ENCODE measurements around the gene SLC8A2. TPM values are rescaled to one million over a fixed set of nuclear protein-coding genes. Genes with fewer than 3 reads are reported as not detected.

The SLC8A2 gene
- polyA plus RNA-seq, 1 donor (not counting 4 experiments of a cell fraction or from before 2014, with no cell fraction given), result 0.17 TPM

- H3K27me3 ChIP-seq (ENCODE audit: control insufficient read depth, extremely low read depth, insufficient read depth, low read length), result peaks cover 6% of the 10 kb centered on the region
- DNase-seq (ENCODE audit: low read depth, low spot score), result no peak
- H3K27ac ChIP-seq (ENCODE audit: control insufficient read depth, insufficient read depth, low read length), result no peak overlapping the region
- no peak for TF ChIP-seq EZH2 (IDR thresholded peaks at IDR 0.05; ENCODE audit: low read length)
- no peak for TF ChIP-seq CTCF (optimal IDR thresholded peaks at IDR 0.05 in 1 of 3, IDR thresholded peaks at IDR 0.05 in 1 of 3, conservative IDR thresholded peaks at IDR 0.05 in 1 of 3; ENCODE audit: extremely low read depth in 1 of 3, insufficient read depth in 2 of 3, low read length in 3 of 3)
- H3K9ac ChIP-seq (ENCODE audit: control insufficient read depth, extremely low read depth, insufficient read depth, low read length), result no peak overlapping the region
- no peaks in the 10 kb centered on the region for H3K79me2 ChIP-seq (ENCODE audit: control insufficient read depth, insufficient read depth, low read length)
- H3K9me3 ChIP-seq (ENCODE audit: control insufficient read depth, low read depth, low read length), result no peaks in the 10 kb centered on the region
- no peak overlapping the region for H2AFZ ChIP-seq (ENCODE audit: control insufficient read depth, low read length)
- H3K4me3 ChIP-seq (ENCODE audit: control insufficient read depth in 2 of 3, extremely low read depth in 1 of 3, insufficient read depth in 2 of 3, low read depth in 1 of 3, low read length in 3 of 3), result no peak overlapping the region
- no peaks in the 10 kb centered on the region for H3K9me1 ChIP-seq (ENCODE audit: control insufficient read depth, extremely low read depth, insufficient read depth, low read length)
- no peaks in the 10 kb centered on the region for H4K20me1 ChIP-seq (ENCODE audit: control insufficient read depth, extremely low read depth, insufficient read depth, low read length)
- H3K36me3 ChIP-seq (ENCODE audit: control insufficient read depth in 2 of 2, extremely low read depth in 1 of 2, insufficient read depth in 2 of 2, low read length in 2 of 2), result peaks cover 0 to 3% of the 10 kb centered on the region in 2 experiments
- no peaks in the 10 kb centered on the region for H3K4me1 ChIP-seq (ENCODE audit: control insufficient read depth, extremely low read depth, insufficient read depth, low read length)
- H3K4me2 ChIP-seq (ENCODE audit: control insufficient read depth, extremely low read depth, insufficient read depth, low read depth, low read length), result no peak overlapping the region
- FAIRE-seq, result no peak
- dilution Hi-C loops (cut with MboI; ENCODE audit: extremely low pct_ligation_motif_present, low sequenced_read_pairs), result no loop called here
These were observed 4.8 kb upstream of the SLC8A2 start for GRCh38 chr19:47476438-47476972.

- Histone ChIP-seq H3K27ac (ENCODE audit: control insufficient read depth, insufficient read depth, low read length) (no peak overlapping the region), H3K9me1 (ENCODE audit: control insufficient read depth, extremely low read depth, insufficient read depth, low read length) (no peaks in the 10 kb centered on the region), H3K9me3 (ENCODE audit: control insufficient read depth, low read depth, low read length) (no peaks in the 10 kb centered on the region), H3K4me3 (ENCODE audit: control insufficient read depth in 2 of 3, extremely low read depth in 1 of 3, insufficient read depth in 2 of 3, low read depth in 1 of 3, low read length in 3 of 3) (no peak overlapping the region), H2AFZ (ENCODE audit: control insufficient read depth, low read length) (no peak overlapping the region), H4K20me1 (ENCODE audit: control insufficient read depth, extremely low read depth, insufficient read depth, low read length) (no peaks in the 10 kb centered on the region), H3K4me1 (ENCODE audit: control insufficient read depth, extremely low read depth, insufficient read depth, low read length) (no peaks in the 10 kb centered on the region), H3K36me3 (ENCODE audit: control insufficient read depth in 2 of 2, extremely low read depth in 1 of 2, insufficient read depth in 2 of 2, low read length in 2 of 2) (peaks cover 0 to 3% of the 10 kb centered on the region in 2 experiments), H3K4me2 (ENCODE audit: control insufficient read depth, extremely low read depth, insufficient read depth, low read depth, low read length) (no peak overlapping the region), H3K79me2 (ENCODE audit: control insufficient read depth, insufficient read depth, low read length) (no peaks in the 10 kb centered on the region), H3K27me3 (ENCODE audit: control insufficient read depth, extremely low read depth, insufficient read depth, low read length) (peaks cover 17% of the 10 kb centered on the region), H3K9ac (ENCODE audit: control insufficient read depth, extremely low read depth, insufficient read depth, low read length) (no peak overlapping the region)
- dilution Hi-C loops (cut with MboI; ENCODE audit: extremely low pct_ligation_motif_present, low sequenced_read_pairs), result no loop called here
- TF ChIP-seq EZH2 (IDR thresholded peaks at IDR 0.05; ENCODE audit: low read length) (no peak), CTCF (optimal IDR thresholded peaks at IDR 0.05 in 1 of 3, IDR thresholded peaks at IDR 0.05 in 1 of 3, conservative IDR thresholded peaks at IDR 0.05 in 1 of 3; ENCODE audit: extremely low read depth in 1 of 3, insufficient read depth in 2 of 3, low read length in 3 of 3) (no peak)
- no peak for DNase-seq (ENCODE audit: low read depth, low spot score)
- FAIRE-seq, result no peak
These were observed 3.8 kb upstream of the SLC8A2 start for GRCh38 chr19:47475465-47475864.
